GM23248 (cell line): ENCODE data around the gene APMAP. TPM values are rescaled to one million over a fixed set of nuclear protein-coding genes. Genes with fewer than 3 reads are reported as not detected.
"Not testable (repeated sequence)": the region's sequence is repeated elsewhere in the genome, so short reads cannot be mapped to it uniquely, and the experiment has no call there.

Experiments used
- DNase-seq: peaks from one replicate; pipeline ENCODE4 v3.0.0-alpha.2; 2015
- H2AFZ ChIP-seq: fragments of 200-600 bp; sonication (generic); 2 replicates; pipeline ENCODE4 v1.6.1; 2016; ENCODE audit warnings: antibody characterized with exemption
- H3F3A ChIP-seq: fragments of 200-600 bp; sonication (generic); 2 replicates; pipeline ENCODE4 v1.6.1; 2016; ENCODE audit warnings: mild to moderate bottlenecking, antibody characterized with exemption, mixed run types; ENCODE audit not compliant: insufficient read depth
- H3K27ac ChIP-seq: fragments of 200-600 bp; sonication (generic); 2 replicates; pipeline ENCODE4 v1.5.1; 2016; ENCODE audit warnings: mild to moderate bottlenecking
- H3K27me3 ChIP-seq: fragments of 200-600 bp; sonication (generic); replicated peaks from 2 replicates; pipeline ENCODE4 v1.6.1; 2016; ENCODE audit warnings: mild to moderate bottlenecking; ENCODE audit not compliant: insufficient read depth
- H3K36me3 ChIP-seq: fragments of 200-600 bp; sonication (generic); 2 replicates; pipeline ENCODE4 v1.6.1; 2016; ENCODE audit warnings: low read depth, mild to moderate bottlenecking
- H3K4me1 ChIP-seq: fragments of 200-600 bp; sonication (generic); 2 replicates; pipeline ENCODE4 v1.6.1; 2016; ENCODE audit warnings: mild to moderate bottlenecking; ENCODE audit not compliant: insufficient read depth
- H3K4me2 ChIP-seq: fragments of 200-600 bp; sonication (generic); one replicate; pipeline ENCODE4 v1.6.1; 2016; ENCODE audit warnings: mild to moderate bottlenecking; ENCODE audit not compliant: unreplicated experiment
- H3K4me3 ChIP-seq: fragments of 200-600 bp; sonication (generic); 2 replicates; pipeline ENCODE4 v1.5.1; 2016; ENCODE audit warnings: mild to moderate bottlenecking
- H3K79me2 ChIP-seq: fragments of 200-600 bp; sonication (generic); 2 replicates; pipeline ENCODE4 v1.6.1; 2016; ENCODE audit warnings: mild to moderate bottlenecking; ENCODE audit not compliant: insufficient read depth
- H3K9ac ChIP-seq: fragments of 200-600 bp; sonication (generic); 2 replicates; pipeline ENCODE4 v1.6.1; 2016; ENCODE audit warnings: mild to moderate bottlenecking
- H3K9me2 ChIP-seq: fragments of 200-600 bp; sonication (generic); 2 replicates; pipeline ENCODE4 v1.6.1; 2016; ENCODE audit warnings: mixed run types, mild to moderate bottlenecking, moderate library complexity; ENCODE audit not compliant: insufficient read depth
- H3K9me3 ChIP-seq: fragments of 200-600 bp; sonication (generic); one replicate; pipeline ENCODE4 v1.6.1; 2017; ENCODE audit warnings: low read depth
- H4K20me1 ChIP-seq: fragments of 200-600 bp; sonication (generic); 2 replicates; pipeline ENCODE4 v1.6.0; 2016; ENCODE audit not compliant: insufficient read depth
- EZH2 ChIP-seq: fragments of 200-600 bp; sonication (generic); IDR thresholded peaks from 2 replicates; pipeline ENCODE4 v1.6.1; 2018; ENCODE audit warnings: antibody characterized with exemption, mild to moderate bottlenecking; ENCODE audit not compliant: insufficient read depth, poor library complexity, severe bottlenecking
- EZH2phosphoT487 ChIP-seq: fragments of 200-600 bp; sonication (generic); IDR thresholded peaks from 2 replicates; pipeline ENCODE4 v1.6.1; 2018; ENCODE audit warnings: antibody characterized with exemption, moderate library complexity, mild to moderate bottlenecking, low read depth; ENCODE audit not compliant: insufficient read depth
- WGBS, 2 experiments: methylation state at CpG; one replicate each; pipeline ENCODE4 v1.1.6; 2015 to 2017; ENCODE audit warnings: low lambda C conversion rate in 2 of 2, low coverage in 1 of 2; ENCODE audit errors: missing lambda C conversion rate in 2 of 2; 5-methylcytosine and 5-hydroxymethylcytosine counted together
- in situ Hi-C: fragments of 300-500 bp; cut with MboI; formaldehyde crosslinking; loops from 2 replicates; pipeline ENCODE4 v1.15.0; 2020
- polyA plus RNA-seq: library from polyadenylated mRNA; unstranded; fragments of >200 nt; fragmentation: Nextera tagmentation; extraction: Ambion mirVana; gene quantifications from 2 replicates; pipeline ENCODE4 v1.2.1, GENCODE V29; 2016
- total RNA-seq: library from RNA; depleted of rRNA; stranded (reverse); fragments of >200 nt; shearing (Covaris generic); gene quantifications from 2 replicates; pipeline ENCODE4 v1.2.3, GENCODE V29; 2014

The APMAP gene
- total and polyA plus RNA-seq, 2 experiments from 2014 or later, result 109 to 123 TPM

DNA sequence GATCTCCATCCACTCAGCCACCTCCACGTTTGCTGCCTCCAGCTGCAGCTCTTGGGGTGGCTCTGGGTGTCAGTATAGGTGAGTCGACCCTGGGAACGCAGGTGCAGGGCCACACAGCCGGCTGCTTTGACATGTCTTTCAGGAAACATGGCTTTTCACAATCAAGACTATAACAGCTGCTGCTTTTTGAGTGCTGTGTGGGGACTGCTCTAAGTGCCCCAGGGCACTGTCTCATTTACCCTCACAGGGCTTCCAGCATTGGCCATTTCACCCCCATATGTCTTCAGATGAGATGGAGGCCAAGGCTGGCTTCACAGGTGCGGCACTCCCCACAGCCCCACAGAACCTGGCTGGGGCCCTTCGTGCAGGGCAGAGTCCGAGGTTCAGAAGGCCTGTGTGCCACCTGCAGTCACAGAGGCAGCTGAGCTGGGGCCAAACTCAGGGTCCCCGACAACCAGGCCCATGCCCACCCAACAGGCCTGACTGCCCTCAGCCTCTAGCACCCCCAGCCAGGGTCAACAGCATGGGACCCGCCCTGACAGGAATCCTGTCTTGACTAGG lies 58.4 kb downstream of the APMAP start:
- Histone ChIP-seq H3K27me3 (no peaks in the 10 kb centered on the region), H3K4me2 (no peak overlapping the region), H2AFZ (no peak overlapping the region), H4K20me1 (no peaks in the 10 kb centered on the region), H3F3A (no peaks in the 10 kb centered on the region), H3K4me1 (no peaks in the 10 kb centered on the region), H3K36me3 (no peaks in the 10 kb centered on the region), H3K9ac (no peak overlapping the region), H3K27ac (no peak overlapping the region), H3K79me2 (no peaks in the 10 kb centered on the region), H3K4me3 (no peak overlapping the region), H3K9me3 (no peaks in the 10 kb centered on the region), H3K9me2 (no peaks in the 10 kb centered on the region)
- no peak for DNase-seq
- in situ Hi-C loops, result no loop called here
- WGBS, 2 experiments, result 50% methylated on average over 9 of the region's 9 CpGs
- TF ChIP-seq EZH2phosphoT487 (no peak), EZH2 (no peak)

DNA sequence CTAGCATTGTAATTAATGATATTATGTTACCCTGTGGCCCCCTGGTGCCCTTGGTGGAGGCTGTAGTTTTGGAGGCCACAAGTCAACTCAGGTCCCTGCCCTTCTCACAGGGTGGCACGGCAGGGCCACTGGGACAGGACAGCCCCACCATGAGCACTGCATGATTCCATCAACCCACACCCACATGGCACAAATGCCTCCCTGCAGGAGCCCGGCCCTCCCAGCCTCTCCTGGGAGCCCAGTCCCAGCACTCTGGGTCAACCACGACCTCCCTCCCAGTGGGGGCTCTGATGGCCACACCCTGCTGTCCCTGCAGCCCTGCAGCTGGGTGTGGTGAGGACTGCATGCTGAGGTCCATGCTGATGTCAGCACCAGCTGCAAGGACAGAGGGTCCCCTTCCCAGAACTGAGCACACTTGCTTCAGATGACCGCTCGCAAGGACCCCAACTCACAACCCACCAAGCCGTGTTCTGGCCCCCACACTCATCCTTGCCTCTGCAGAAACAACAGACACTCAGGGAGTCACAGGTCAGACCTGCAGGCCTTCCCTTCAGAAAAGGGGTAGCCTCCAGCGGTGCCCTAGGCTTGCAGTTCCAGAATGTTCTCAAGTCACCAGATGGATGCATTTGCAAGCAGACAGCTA lies 59.2 kb downstream of the APMAP start:
- no peak overlapping the region for H3K27ac ChIP-seq
- in situ Hi-C loops, result no loop called here
- DNase-seq, result no peak
- 54 to 57% methylated on average over 7 of the region's 7 CpGs for WGBS, 2 experiments
- H3K9me2 ChIP-seq, result no peaks in the 10 kb centered on the region
- H3K79me2 ChIP-seq, result no peaks in the 10 kb centered on the region
- no peaks in the 10 kb centered on the region for H3K4me1 ChIP-seq
- no peak overlapping the region for H2AFZ ChIP-seq
- no peaks in the 10 kb centered on the region for H3K36me3 ChIP-seq
- no peaks in the 10 kb centered on the region for H4K20me1 ChIP-seq
- H3K9ac ChIP-seq, result no peak overlapping the region
- H3K4me3 ChIP-seq, result no peak overlapping the region
- H3K9me3 ChIP-seq, result no peaks in the 10 kb centered on the region
- no peak for TF ChIP-seq EZH2phosphoT487
- TF ChIP-seq EZH2, result no peak
- H3K27me3 ChIP-seq, result no peaks in the 10 kb centered on the region
- H3F3A ChIP-seq, result no peaks in the 10 kb centered on the region
- no peak overlapping the region for H3K4me2 ChIP-seq

DNA sequence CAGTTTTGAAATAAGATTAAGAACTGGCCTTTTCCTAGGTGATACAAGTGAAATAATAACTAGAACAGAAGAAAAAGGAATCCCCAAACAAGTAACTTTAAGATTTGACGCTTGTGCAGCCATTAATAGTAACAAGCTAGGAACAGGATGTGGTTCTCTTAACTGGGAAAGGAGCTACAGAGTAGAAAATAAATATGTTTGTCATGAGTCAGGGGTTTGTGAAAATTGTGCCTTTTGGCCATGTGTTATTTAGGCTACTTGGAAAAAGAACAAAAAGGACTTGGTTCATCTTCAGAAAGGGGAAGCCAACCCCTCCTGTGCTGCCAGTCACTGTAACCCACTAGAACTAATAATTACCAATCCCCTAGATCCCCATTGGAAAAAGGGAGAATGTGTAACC lies 60.7 kb downstream of the APMAP start:
- H2AFZ ChIP-seq, H3K79me2 ChIP-seq, H3K9me3 ChIP-seq, in situ Hi-C loops, DNase-seq, H3K36me3 ChIP-seq, H3K9me2 ChIP-seq, H3K9ac ChIP-seq, H3K4me3 ChIP-seq, H3K4me1 ChIP-seq, H3F3A ChIP-seq, H3K27me3 ChIP-seq, H3K4me2 ChIP-seq, H3K27ac ChIP-seq, H4K20me1 ChIP-seq: not testable (repeated sequence)
- 50 to 85% methylated on average over 1 of the region's 1 CpG for WGBS, 2 experiments

DNA sequence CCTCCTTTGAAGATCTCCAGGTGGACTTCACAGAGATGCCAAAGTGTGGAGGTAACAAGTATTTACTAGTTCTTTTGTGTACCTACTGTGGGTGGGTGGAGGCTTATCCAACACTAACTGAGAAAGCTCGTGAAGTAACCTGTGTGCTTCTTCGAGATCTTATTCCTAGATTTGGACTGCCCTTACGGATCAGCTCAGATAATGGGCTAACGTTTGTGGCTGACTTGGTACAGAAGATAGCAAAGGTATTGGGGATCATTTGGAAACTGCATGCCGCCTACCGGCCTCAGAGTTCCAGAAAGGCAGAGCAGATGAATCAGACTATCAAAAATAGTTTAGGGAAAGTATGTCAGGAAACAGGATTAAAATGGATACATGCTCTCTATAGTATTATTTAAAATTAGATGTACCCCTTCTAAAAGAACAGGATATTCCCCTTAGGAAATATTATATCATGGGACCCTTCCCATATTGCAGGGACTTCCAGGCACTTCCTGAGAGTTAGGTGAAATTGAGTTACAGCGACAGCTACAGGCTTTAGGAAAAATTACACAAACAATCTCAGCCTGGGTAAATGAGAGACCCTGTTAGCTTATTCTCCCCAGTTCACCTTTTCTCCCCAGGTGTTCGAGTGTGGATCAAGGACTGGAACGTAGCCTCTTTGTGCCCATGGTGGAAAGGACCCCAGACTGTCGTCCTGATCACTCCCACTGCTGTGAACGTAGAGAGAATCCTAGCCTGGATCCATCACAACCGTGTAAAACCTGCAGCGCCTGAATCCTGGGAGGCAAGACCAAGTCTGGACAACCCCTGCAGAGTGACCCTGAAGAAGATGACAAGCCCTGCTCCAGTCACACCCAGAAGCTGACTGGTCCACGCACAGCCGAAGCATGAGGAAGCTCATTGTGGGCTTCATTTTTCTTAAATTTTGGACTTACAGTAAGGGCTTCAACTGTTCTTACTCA lies 61.5 kb downstream of the APMAP start:
- DNase-seq, H3K27me3 ChIP-seq, H4K20me1 ChIP-seq, H3K4me3 ChIP-seq, in situ Hi-C loops, H3K79me2 ChIP-seq, H3K36me3 ChIP-seq, H2AFZ ChIP-seq, H3K9me2 ChIP-seq, H3K4me2 ChIP-seq, H3K27ac ChIP-seq, H3K9me3 ChIP-seq, H3K4me1 ChIP-seq, H3F3A ChIP-seq, H3K9ac ChIP-seq: not testable (repeated sequence)
- 55 to 58% methylated on average over 15 of the region's 15 CpGs for WGBS, 2 experiments

- H4K20me1 ChIP-seq, H3K79me2 ChIP-seq, H2AFZ ChIP-seq, H3K9ac ChIP-seq, DNase-seq, H3K9me3 ChIP-seq, H3F3A ChIP-seq, in situ Hi-C loops, H3K27me3 ChIP-seq, H3K9me2 ChIP-seq, H3K4me3 ChIP-seq, H3K4me2 ChIP-seq, H3K4me1 ChIP-seq, H3K27ac ChIP-seq, H3K36me3 ChIP-seq: not testable (repeated sequence)
- WGBS, 2 experiments, result 41 to 43% methylated on average over 13 of the region's 13 CpGs
These were observed 62.5 kb downstream of the APMAP start for GRCh38 chr20:24929867-24930723.

DNA sequence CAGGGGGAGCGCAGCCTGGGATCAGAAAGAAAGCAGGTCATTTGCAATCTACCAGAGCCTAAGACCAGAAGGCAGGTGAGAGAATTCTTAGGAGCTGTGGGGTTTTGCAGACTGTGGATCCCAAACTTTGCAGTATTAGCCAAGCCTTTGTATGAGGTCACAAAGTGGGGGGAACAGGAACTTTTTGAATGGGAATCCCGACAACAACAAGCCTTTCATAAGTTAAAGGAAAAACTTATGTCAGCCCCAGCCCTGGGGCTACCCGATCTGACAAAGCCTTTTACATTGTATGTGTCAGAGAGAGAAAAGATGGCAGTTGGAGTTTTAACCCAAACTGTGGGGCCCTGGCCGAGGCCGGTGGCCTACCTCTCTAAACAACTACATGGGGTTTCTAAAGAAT lies 63.3 kb downstream of the APMAP start:
- H3K27ac ChIP-seq, H2AFZ ChIP-seq, H3K9ac ChIP-seq, H3K79me2 ChIP-seq, DNase-seq, H3K9me2 ChIP-seq, H3K36me3 ChIP-seq, H3K4me3 ChIP-seq, H3K9me3 ChIP-seq, H3K4me2 ChIP-seq, H4K20me1 ChIP-seq, H3F3A ChIP-seq, H3K27me3 ChIP-seq, in situ Hi-C loops, H3K4me1 ChIP-seq: not testable (repeated sequence)
- 37 to 44% methylated on average over 5 of the region's 5 CpGs for WGBS, 2 experiments
